Mucosa of rectum (tissue), 2 donors: ENCODE data around the gene ZNF516.

Source experiments
- H3K27ac ChIP-seq, 2 donors: one replicate each; pipeline ENCODE4 v1.7.0; 2013; ENCODE audit warnings: inconsistent platforms in 2 of 2, low read depth in 2 of 2, low read length in 2 of 2
- H3K27me3 ChIP-seq, 2 donors: one replicate each; pipeline ENCODE4 v1.7.0; 2013; ENCODE audit warnings: low read length in 2 of 2; ENCODE audit not compliant: control insufficient read depth in 2 of 2, insufficient read depth in 2 of 2
- H3K36me3 ChIP-seq, 2 donors: one replicate each; pipeline ENCODE4 v1.7.0; 2013; ENCODE audit warnings: low read length in 2 of 2; ENCODE audit not compliant: control insufficient read depth in 2 of 2, insufficient read depth in 2 of 2
- H3K4me1 ChIP-seq, 2 donors: one replicate each; pipeline ENCODE4 v1.7.0; 2013; ENCODE audit warnings: low read length in 2 of 2, mild to moderate bottlenecking in 1 of 2; ENCODE audit not compliant: control insufficient read depth in 2 of 2, insufficient read depth in 2 of 2
- H3K4me3 ChIP-seq, 2 donors: one replicate each; pipeline ENCODE4 v1.7.0; 2013; ENCODE audit warnings: low read length in 2 of 2
- H3K9ac ChIP-seq, 2 donors: one replicate each; pipeline ENCODE4 v1.7.0; 2013; ENCODE audit warnings: low read length in 2 of 2, low read depth in 1 of 2, mild to moderate bottlenecking in 1 of 2
- H3K9me3 ChIP-seq, 2 donors: one replicate each; pipeline ENCODE4 v1.7.0; 2013; ENCODE audit warnings: low read length in 2 of 2; ENCODE audit not compliant: control insufficient read depth in 2 of 2
- donor health status: healthy.
- donor health status: Normal muscosa, but diverticular disease.

The ZNF516 gene

DNA sequence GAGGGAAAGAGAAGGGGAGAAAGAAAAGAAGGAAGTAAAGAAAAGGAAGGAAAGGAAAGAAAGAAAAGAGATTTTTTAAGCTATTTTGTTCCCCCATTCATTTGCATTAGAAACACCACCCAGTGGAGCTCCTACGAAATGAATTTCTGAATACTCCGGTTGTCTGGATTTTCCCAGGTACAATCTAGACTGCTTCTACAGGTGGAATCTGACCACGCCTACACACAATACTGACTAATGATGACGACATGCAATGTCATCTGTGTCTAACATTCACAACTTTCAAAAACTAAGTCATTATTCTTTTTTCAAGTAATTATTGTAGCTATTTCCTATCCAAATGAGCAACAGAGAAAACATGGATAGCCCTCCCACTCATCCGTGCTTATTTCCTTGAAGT, 121.7 kb downstream of the ZNF516 start:
- Histone ChIP-seq H3K4me3 (no peak overlapping the region), H3K27ac (no peak overlapping the region), H3K9ac (no peak overlapping the region), H3K36me3 (peaks cover 7 to 14% of the 10 kb centered on the region in 2 donors), H3K9me3 (no peaks in the 10 kb centered on the region), H3K4me1 (no peaks in the 10 kb centered on the region), H3K27me3 (no peaks in the 10 kb centered on the region)

DNA sequence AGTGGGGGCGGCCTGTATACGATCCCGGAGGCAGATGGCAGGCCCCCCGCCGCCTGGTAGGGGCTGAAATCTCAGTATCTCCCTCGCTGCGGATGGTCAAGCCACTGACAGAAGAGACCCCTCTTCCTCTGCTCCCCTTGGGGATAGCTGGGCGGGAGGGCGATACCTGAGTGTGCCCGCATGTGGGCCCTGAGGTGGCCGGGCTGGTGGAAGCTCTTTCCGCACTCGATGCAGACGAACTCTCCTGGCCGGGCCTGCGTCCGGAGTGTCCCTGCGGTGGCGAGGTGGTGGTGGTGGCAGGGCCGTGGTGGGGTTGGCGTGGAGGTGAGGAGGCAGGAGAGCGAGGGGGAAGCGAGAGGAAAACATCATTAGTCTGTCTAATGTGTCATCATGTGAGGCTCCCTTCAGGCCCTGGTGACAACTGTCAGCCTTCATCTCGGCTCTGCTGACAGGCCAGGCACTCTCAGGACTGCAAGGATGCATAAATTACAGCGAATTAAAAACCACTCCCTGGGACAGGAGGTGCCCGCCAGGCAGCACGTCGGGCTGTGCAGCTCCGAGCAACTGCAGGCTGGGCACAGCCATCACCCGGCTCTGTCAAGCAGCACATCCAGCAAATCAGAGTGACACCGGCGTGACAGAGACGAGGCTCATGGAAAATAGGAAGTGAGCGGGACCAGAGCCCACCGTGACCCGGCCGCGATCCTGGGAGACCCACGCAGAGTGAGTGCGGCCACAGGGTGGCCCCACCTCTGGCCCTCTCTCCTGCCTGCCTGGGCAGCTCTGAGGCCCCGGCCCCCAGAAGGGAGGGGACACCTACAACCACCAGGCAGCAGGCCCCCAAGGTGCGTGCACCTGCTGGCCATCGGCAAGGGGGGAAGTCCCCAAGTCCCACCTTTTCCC, 123.5 kb downstream of the ZNF516 start:
- Histone ChIP-seq H3K9me3 (no peaks in the 10 kb centered on the region), H3K27ac (no peak overlapping the region), H3K9ac (no peak overlapping the region), H3K4me1 (no peaks in the 10 kb centered on the region), H3K27me3 (no peaks in the 10 kb centered on the region), H3K4me3 (no peak overlapping the region), H3K36me3 (peaks cover 7 to 14% of the 10 kb centered on the region in 2 donors)

DNA sequence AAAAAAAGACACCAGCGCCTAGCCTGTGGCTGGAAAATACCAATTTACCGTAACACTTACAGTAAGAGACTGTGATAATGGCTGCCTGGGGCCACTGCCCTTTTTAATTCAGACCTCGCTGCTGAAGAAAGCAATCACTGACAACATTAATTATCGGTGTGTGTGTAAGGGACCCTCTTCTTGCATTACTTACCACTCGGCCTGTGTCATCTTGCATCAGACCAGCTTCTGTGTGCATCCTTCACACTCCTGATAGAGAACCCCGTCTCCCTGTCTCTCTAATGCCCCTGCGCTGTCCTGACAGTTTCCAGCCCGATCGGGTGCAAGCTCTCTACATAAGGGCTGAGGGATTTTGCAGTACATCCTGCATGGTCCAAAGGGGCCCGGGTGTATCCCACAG, 124.4 kb downstream of the ZNF516 start:
- H3K27ac ChIP-seq, result no peak overlapping the region
- no peak overlapping the region for H3K4me3 ChIP-seq

DNA sequence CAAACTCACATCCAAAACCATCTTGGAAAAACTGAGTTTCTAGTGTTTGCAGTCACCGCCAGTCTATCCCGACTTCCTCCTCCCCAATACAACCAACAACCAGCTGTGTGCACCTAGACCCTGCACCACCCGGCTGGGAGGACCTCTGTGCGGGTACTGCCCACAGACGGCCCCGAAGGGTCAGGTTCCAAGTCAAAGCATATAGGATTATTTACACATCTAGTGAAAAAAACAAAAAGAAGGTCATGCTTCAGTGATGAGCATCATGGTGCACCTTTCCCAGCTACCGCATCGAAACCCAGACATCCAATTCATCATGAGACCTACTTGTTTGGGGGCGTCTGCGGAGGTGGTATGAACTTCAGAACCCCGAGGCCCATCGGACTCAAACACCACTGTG, 124.8 kb downstream of the ZNF516 start:
- Histone ChIP-seq H3K27me3 (no peaks in the 10 kb centered on the region), H3K4me1 (no peaks in the 10 kb centered on the region), H3K27ac (no peak overlapping the region), H3K9ac (no peak overlapping the region), H3K36me3 (peaks cover 7 to 14% of the 10 kb centered on the region in 2 donors), H3K4me3 (no peak overlapping the region), H3K9me3 (no peaks in the 10 kb centered on the region)

More for the DNA sequence above, 124.4 kb downstream of the ZNF516 start:
- H3K9ac ChIP-seq, result no peak overlapping the region
- no peaks in the 10 kb centered on the region for H3K27me3 ChIP-seq
- H3K4me1 ChIP-seq, result no peaks in the 10 kb centered on the region
- H3K36me3 ChIP-seq, result peaks cover 7 to 14% of the 10 kb centered on the region in 2 donors
- H3K9me3 ChIP-seq, result no peaks in the 10 kb centered on the region

DNA sequence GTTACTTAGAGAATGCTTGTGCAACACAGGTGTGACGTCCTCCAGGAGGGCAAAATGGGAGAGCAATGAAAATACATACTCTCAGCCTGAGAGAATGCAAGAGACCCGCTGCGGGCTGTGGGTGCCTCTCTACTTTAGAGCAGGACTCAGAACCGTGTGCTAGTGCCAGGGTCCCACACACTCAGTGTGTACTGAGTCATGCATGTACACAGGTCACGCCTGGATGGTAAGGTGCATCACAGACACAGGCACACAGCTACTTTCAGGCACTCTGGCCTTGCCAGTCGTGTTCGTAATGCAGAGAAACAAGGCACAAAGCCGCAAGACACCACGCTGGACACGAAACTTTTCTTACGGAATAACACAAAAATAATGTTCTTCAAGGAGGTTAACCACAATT, 125.3 kb downstream of the ZNF516 start:
- Histone ChIP-seq H3K4me1 (no peaks in the 10 kb centered on the region), H3K36me3 (peaks cover 7 to 14% of the 10 kb centered on the region in 2 donors), H3K27me3 (no peaks in the 10 kb centered on the region), H3K9ac (no peak overlapping the region), H3K27ac (no peak overlapping the region), H3K4me3 (no peak overlapping the region), H3K9me3 (no peaks in the 10 kb centered on the region)

DNA sequence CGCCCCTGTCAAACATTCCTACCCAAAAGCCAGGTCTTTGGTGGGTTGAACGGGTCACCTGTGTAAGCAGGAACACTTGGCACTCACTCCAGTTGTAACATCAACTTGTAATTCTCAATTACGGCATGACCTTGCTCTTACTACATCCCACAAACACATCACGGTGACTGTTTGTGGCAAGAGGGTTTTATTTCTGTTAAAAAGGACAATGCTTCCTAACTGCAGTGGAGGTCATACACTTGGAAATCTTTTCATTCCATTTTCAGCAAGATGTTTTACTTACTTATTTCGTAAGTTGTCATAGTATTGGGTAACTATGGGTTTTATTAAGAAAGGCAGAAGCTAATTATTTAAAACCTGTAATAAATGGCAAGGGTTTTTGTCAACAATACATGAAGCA, 126.1 kb downstream of the ZNF516 start:
- H3K9ac ChIP-seq, result no peak overlapping the region
- no peaks in the 10 kb centered on the region for H3K4me1 ChIP-seq
- no peaks in the 10 kb centered on the region for H3K27me3 ChIP-seq
- H3K27ac ChIP-seq, result no peak overlapping the region
- H3K36me3 ChIP-seq, result peaks cover 7 to 14% of the 10 kb centered on the region in 2 donors
- no peak overlapping the region for H3K4me3 ChIP-seq
- H3K9me3 ChIP-seq, result no peaks in the 10 kb centered on the region

DNA sequence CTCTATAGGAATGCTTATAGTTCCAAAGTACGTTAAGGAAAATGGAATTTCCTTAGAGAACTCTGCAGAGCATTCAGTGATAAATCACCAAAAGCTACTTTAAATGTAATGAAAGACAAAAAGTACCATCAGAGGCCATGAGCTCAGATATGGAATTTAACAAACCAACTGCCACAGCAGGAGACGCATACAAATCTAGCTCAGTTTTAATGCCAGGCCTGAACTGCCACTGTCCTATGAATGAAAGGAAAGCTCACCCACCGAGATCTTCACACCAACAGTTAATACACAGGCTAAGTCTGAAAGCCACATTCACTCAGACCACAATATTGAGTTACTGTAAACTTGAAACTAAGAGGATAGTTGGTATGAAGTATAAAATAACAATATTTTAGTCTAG, 126.8 kb downstream of the ZNF516 start:
- peaks cover 7 to 17% of the 10 kb centered on the region in 2 donors for H3K36me3 ChIP-seq
- H3K9me3 ChIP-seq, result no peaks in the 10 kb centered on the region
- no peak overlapping the region for H3K27ac ChIP-seq
- no peaks in the 10 kb centered on the region for H3K27me3 ChIP-seq
- no peak overlapping the region for H3K9ac ChIP-seq
- no peak overlapping the region for H3K4me3 ChIP-seq
- no peaks in the 10 kb centered on the region for H3K4me1 ChIP-seq

DNA sequence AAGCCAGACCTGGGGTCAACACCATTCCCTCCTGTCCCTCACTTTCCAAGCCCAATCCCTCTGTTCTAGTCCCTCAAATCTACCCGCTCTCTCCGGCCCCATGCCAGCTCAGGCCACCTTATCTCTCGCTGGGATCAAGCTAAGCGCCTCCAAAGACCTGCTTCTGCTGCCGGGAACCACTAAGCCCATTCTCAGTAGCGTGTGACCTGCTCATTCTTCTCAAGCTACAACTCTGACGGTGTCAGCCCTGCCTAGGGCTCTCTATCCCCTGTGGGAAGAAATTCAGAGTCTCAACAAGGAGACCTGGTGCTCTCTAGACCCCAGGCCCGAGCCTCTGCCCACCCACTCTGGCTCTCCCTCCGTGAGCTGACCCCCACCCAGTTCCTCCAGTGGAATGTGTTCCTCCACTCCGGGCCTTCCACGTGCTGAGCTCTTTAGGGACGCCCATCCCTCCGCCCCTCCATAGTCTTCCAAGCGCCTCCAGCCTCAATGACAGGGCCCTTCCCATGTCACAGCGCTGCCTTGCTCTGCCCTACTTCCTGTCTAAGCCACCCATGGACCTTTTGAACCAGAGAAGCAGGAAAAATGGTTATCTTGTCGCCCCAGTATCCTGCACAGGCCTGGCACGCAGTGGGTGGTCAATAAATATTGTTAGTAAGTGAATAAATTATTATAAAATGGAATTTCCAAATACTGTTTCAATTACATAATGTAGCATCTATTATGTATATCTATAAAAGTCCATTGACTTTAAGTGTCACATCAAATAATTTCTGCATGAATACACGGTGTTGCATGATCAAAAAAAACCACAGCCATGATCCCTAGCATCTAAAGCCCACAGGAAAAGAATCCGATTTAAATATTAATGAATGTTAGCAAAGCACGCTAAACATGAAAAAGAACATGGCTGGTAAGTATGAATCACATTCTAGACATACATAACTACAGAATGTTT, 127.6 kb downstream of the ZNF516 start:
- peaks cover 7 to 17% of the 10 kb centered on the region in 2 donors for H3K36me3 ChIP-seq
- H3K4me1 ChIP-seq, result no peaks in the 10 kb centered on the region
- no peak overlapping the region for H3K9ac ChIP-seq
- no peak overlapping the region for H3K27ac ChIP-seq
- H3K9me3 ChIP-seq, result no peaks in the 10 kb centered on the region
- no peaks in the 10 kb centered on the region for H3K27me3 ChIP-seq
- H3K4me3 ChIP-seq, result no peak overlapping the region

DNA sequence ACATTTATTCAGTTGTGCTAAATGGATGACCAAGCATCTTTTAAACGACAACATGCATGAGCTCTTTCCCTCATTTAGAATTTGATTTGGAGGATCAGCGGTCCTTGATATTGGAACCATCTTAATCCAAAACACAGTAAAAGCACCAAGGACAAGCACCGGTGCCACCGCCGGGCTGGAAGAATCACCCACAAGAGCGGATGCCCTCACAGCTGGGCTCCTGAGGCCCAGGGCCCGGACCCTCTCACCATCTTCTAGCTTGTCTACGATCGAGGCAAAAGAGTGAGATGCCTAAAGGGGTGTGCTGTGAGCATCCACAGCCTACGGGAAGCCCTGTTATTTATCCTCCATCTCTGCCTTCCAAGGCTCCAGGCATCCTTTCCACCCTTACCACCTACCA, 129.5 kb downstream of the ZNF516 start:
- H3K9ac ChIP-seq, result no peak overlapping the region
- no peaks in the 10 kb centered on the region for H3K4me1 ChIP-seq
- peaks cover 7 to 25% of the 10 kb centered on the region in 2 donors for H3K36me3 ChIP-seq
- H3K9me3 ChIP-seq, result no peaks in the 10 kb centered on the region
- H3K4me3 ChIP-seq, result no peak overlapping the region
- H3K27ac ChIP-seq, result no peak overlapping the region
- H3K27me3 ChIP-seq, result no peaks in the 10 kb centered on the region
